ENCODE measurements around the gene CDY1.
"Not testable (repeated sequence)": the region's sequence is repeated elsewhere in the genome, so short reads cannot be mapped to it uniquely, and the experiment has no call there.

DNA sequence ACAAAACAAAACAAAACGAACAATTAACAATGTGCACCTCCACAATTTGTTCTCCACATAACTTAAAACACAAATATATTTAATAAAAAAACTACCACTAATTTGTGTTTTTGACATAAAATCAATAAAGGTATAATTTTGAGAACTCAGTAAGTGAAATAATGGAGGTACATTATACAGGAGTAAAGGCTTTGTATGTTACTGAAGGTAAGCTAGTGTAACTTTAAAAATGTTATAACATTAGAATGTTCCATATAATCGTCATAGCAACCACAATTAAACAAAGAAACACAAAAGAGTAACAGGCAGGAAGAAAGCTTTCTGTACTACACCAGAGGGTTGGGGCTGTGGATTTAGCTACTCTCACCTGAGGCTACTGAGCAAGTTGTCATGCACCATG, at the start of gene CDY1:
- TF ChIP-seq, protein P1, sequence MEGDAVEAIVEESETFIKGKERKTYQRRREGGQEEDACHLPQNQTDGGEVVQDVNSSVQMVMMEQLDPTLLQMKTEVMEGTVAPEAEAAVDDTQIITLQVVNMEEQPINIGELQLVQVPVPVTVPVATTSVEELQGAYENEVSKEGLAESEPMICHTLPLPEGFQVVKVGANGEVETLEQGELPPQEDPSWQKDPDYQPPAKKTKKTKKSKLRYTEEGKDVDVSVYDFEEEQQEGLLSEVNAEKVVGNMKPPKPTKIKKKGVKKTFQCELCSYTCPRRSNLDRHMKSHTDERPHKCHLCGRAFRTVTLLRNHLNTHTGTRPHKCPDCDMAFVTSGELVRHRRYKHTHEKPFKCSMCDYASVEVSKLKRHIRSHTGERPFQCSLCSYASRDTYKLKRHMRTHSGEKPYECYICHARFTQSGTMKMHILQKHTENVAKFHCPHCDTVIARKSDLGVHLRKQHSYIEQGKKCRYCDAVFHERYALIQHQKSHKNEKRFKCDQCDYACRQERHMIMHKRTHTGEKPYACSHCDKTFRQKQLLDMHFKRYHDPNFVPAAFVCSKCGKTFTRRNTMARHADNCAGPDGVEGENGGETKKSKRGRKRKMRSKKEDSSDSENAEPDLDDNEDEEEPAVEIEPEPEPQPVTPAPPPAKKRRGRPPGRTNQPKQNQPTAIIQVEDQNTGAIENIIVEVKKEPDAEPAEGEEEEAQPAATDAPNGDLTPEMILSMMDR (optimal IDR thresholded peaks at IDR 0.05 in 1 of 3, IDR thresholded peaks at IDR 0.05 in 1 of 3, conservative IDR thresholded peaks at IDR 0.05 in 1 of 3; ENCODE audit: extremely low read depth in 1 of 3, insufficient read depth in 2 of 3, low read length in 3 of 3) = not testable (repeated sequence)
- TF ChIP-seq EZH2 (IDR thresholded peaks at IDR 0.05; ENCODE audit: low read length) = not testable (repeated sequence)
